Subcutaneous adipose tissue (tissue), 4 donors: ENCODE measurements around the gene SYNPO2L. TPM values are rescaled to one million over a fixed set of nuclear protein-coding genes. Genes with fewer than 3 reads are reported as not detected.

Experiments
- total RNA-seq, 4 donors: library from RNA; depleted of rRNA; stranded (reverse); fragments of >200 nt; gene quantifications; one replicate each; pipeline ENCODE4 v1.1.0, GENCODE V29; 2016
- TF ChIP-seq, protein P1 (sequence below): fragments of 450-650 bp; IDR thresholded peaks from one replicate; pipeline ENCODE4 v1.5.1; 2016; ENCODE audit warnings: low read depth, mild to moderate bottlenecking, control low read depth, antibody characterized with exemption, moderate library complexity

The SYNPO2L gene
- total RNA-seq, 4 donors from 2014 or later = not detected

DNA sequence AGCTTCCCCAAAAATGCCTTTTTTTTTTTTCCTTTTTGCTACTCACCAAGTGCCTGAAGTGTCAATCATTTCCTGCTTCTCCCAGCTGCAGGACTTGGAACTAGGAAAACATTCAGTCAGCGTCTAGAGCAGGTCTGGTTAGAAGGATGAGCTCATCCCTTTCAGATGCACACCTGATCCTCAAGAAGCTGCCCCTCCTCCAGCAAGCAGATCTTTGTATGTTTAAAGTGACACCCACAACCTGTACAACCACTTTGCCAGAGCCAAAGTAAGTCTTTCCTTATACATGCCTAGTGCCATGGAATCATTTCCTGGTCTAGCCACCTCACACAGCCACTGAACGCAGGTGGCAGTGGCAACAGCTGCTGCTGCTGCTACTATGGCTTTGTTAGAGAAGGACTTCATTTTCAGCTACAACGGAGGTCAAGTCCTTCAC is 54.3 kb downstream of the SYNPO2L start:
- TF ChIP-seq, protein P1, sequence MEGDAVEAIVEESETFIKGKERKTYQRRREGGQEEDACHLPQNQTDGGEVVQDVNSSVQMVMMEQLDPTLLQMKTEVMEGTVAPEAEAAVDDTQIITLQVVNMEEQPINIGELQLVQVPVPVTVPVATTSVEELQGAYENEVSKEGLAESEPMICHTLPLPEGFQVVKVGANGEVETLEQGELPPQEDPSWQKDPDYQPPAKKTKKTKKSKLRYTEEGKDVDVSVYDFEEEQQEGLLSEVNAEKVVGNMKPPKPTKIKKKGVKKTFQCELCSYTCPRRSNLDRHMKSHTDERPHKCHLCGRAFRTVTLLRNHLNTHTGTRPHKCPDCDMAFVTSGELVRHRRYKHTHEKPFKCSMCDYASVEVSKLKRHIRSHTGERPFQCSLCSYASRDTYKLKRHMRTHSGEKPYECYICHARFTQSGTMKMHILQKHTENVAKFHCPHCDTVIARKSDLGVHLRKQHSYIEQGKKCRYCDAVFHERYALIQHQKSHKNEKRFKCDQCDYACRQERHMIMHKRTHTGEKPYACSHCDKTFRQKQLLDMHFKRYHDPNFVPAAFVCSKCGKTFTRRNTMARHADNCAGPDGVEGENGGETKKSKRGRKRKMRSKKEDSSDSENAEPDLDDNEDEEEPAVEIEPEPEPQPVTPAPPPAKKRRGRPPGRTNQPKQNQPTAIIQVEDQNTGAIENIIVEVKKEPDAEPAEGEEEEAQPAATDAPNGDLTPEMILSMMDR = no peak

- TF ChIP-seq, protein P1 = no peak
Observed at GRCh38 chr10:73597346-73597745, 58.5 kb downstream of the SYNPO2L start.

Other genes with a start within 250 kb of the SYNPO2L start
- 100 to 1,000 TPM; 106 to 145 (median 114) TPM for gene ANXA7, start 242.0 kb downstream of the SYNPO2L start, total RNA-seq
- gene MSS51, start 222.5 kb downstream of the SYNPO2L start, total RNA-seq = 1 to 10 TPM; 2.4 to 4.0 (median 3.7) TPM
- gene PPP3CB, start 160.0 kb downstream of the SYNPO2L start, total RNA-seq = 10 to 100 TPM; 62.2 to 99.5 (median 77.8) TPM
- 10 to 100 TPM; 14.8 to 24.9 (median 16.7) TPM for gene USP54, start 64.7 kb downstream of the SYNPO2L start, total RNA-seq
- gene MYOZ1, start 14.6 kb downstream of the SYNPO2L start, total RNA-seq = 1 to 10 TPM in 1 of 4 donors, under 1 TPM in 1, not detected in 2; 0.44 to 4.9 TPM
- gene AGAP5, start 42.1 kb upstream of the SYNPO2L start, total RNA-seq = 1 to 10 TPM in 3 of 4 donors, under 1 TPM in 1; 0.98 to 9.2 (median 5.9) TPM
- 10 to 100 TPM; 36.7 to 48.8 (median 40.1) TPM for gene SEC24C, start 88.3 kb upstream of the SYNPO2L start, total RNA-seq
- 10 to 100 TPM; 18.0 to 61.0 (median 21.2) TPM for gene CHCHD1, start 126.0 kb upstream of the SYNPO2L start, total RNA-seq
- gene ZSWIM8, start 129.6 kb upstream of the SYNPO2L start, total RNA-seq = 100 to 1,000 TPM in 1 of 4 donors, 10 to 100 TPM in 3; 62.2 to 134 (median 63.3) TPM
- 10 to 100 TPM; 24.0 to 40.7 (median 27.2) TPM for gene NDST2, start 155.6 kb upstream of the SYNPO2L start, total RNA-seq
- gene CAMK2G, start 218.5 kb upstream of the SYNPO2L start, total RNA-seq = 10 to 100 TPM; 13.2 to 43.9 (median 23.6) TPM